Measurements from ENCODE around the gene HOXB8. TPM values are rescaled to one million over a fixed set of nuclear protein-coding genes. Genes with fewer than 3 reads are reported as not detected.

The HOXB8 gene
- total RNA-seq, 1 experiment from 2014 or later, result 0.70 TPM

DNA sequence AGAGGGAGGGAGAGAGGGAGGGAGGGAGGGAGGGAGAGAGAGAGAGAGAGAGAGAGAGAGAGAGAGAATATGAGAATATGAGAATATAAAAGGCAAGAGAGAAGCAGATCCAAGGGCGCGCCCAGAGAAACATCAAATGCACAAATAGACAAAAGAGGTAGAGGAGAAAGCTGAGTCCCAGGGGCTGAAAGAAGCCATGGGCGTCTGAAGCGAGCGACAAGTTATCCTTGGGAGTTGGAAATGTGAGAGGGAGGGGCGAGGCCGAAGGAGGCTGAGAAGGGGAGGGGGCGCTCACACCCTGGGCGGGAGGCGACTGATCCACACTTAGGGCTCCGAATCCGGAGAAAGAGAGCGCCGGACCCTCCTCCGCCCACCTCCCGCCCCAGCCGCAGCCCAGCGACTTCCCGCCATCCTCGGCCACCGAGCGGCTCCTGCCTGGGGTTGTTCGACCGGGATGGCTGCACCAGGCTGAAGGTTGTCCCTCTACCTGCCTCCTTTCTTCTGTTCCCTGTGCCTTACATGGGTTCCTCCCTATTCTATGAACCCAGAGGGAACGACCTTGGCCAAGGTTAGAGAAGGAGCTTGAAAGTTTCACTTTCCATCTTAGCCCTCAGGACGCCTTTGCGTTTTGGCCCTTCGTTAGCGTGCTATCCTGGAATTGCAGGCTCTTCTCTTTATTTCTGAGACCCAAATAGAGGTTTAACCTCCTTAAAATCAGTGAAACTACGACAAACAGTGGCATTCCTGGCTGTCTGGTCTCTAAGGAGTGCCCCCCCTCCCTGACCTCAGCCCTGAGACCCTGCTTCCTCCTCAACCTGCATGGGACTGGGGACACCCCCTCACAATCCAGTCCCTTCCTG is 32.2 kb upstream of the HOXB8 start:
- Histone ChIP-seq H4K20me1 (ENCODE audit: insufficient read depth) (no peaks in the 10 kb centered on the region), H3K79me2 (ENCODE audit: low read depth) (no peaks in the 10 kb centered on the region), H3K4me2 (peak overlapping the region; percentile 41; the same call in 1 of the 2 replicates), H2AFZ (no peak overlapping the region), H3K36me3 (ENCODE audit: low read depth) (no peaks in the 10 kb centered on the region), H3K9me2 (ENCODE audit: insufficient read depth) (no peaks in the 10 kb centered on the region), H3K27ac (no peak overlapping the region), H3K9me3 (ENCODE audit: insufficient read depth, low read depth) (no peaks in the 10 kb centered on the region), H3F3A (ENCODE audit: insufficient read depth, low read depth) (no peaks in the 10 kb centered on the region), H3K4me1 (replicated peaks; ENCODE audit: insufficient read depth) (no peaks in the 10 kb centered on the region), H3K27me3 (ENCODE audit: insufficient read depth, low read depth) (peaks cover 58% of the 10 kb centered on the region), H3K4me3 (no peak overlapping the region)
- intact Hi-C loops (cut with micrococcal nuclease; ENCODE audit: unreplicated experiment), result no loop called here
- no TSS peak for BruUV-seq (replicated peaks)
- DNase-seq, result no peak
- no peak for TF ChIP-seq EZH2 (IDR thresholded peaks at IDR 0.05; ENCODE audit: low read depth)
- TF ChIP-seq, protein P1, sequence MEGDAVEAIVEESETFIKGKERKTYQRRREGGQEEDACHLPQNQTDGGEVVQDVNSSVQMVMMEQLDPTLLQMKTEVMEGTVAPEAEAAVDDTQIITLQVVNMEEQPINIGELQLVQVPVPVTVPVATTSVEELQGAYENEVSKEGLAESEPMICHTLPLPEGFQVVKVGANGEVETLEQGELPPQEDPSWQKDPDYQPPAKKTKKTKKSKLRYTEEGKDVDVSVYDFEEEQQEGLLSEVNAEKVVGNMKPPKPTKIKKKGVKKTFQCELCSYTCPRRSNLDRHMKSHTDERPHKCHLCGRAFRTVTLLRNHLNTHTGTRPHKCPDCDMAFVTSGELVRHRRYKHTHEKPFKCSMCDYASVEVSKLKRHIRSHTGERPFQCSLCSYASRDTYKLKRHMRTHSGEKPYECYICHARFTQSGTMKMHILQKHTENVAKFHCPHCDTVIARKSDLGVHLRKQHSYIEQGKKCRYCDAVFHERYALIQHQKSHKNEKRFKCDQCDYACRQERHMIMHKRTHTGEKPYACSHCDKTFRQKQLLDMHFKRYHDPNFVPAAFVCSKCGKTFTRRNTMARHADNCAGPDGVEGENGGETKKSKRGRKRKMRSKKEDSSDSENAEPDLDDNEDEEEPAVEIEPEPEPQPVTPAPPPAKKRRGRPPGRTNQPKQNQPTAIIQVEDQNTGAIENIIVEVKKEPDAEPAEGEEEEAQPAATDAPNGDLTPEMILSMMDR (conservative IDR thresholded peaks at IDR 0.05), result no peak
- POLR2A ChIA-PET (ENCODE audit: unreplicated experiment), result no interaction called here
- CTCF ChIA-PET, result interaction anchor here (0.6 to 1.1 kb wide), 2 partner anchors 11 to 84 kb away, joined by 3 to 8 read pairs; no protein-coding TSS in a partner anchor

DNA sequence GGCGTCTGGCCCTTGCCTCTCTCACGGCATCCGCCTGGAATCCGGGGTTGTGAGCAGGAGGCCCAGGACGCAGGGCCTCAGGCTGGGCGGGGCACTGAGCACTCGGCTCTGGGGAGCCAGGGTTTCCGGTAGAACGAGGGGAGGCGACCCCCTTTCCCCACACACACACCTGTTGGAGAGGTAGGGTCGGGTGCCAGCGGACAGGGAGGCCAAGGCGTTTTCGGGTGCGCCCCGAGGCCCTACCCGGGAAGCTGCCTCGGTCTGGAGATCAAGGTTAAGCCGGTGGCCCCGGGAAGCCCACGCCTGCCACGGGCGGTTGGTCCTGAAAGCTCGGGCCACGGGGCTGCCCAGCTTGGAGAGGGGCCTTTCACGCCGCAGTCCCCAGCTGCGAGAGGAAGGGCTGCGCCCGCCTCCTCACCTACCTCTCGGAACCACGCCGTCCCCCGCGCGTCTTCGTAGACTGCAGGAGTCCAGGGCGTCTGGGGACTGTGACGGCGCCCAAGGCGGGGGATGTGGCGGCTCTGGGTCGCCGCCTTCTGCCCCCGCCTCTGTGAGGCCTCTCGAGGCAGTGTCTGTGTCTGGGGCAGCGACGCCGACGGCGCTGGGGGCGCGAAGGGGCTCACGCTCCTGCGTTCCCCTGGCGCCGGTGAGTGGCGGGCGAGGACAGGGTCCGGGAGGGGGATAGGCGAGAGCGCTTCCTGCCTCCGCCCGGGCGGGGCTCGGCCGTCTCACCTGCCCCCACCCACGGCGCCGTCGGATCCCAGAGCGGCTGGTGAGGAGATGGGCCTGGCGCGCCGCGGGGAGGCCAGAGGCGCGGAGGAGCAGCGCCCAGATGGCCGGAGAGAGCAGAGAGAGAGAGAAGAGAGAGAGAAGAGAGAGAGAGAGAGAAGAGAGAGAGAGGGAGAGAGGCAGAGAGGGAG is 31.4 kb upstream of the HOXB8 start:
- no peaks in the 10 kb centered on the region for H4K20me1 ChIP-seq (ENCODE audit: insufficient read depth)
- H2AFZ ChIP-seq, result no peak overlapping the region
- H3K27me3 ChIP-seq (ENCODE audit: insufficient read depth, low read depth), result peaks cover 67% of the 10 kb centered on the region
- no peak overlapping the region for H3K4me2 ChIP-seq
- H3K79me2 ChIP-seq (ENCODE audit: low read depth), result no peaks in the 10 kb centered on the region
- ChIA-PET POLR2A (ENCODE audit: unreplicated experiment) (interaction anchor here (0.6 kb wide), 1 partner anchor 833 kb away, joined by 3 read pairs; no protein-coding TSS in a partner anchor), CTCF (no interaction called here)
- no peak overlapping the region for H3K27ac ChIP-seq
- no peak overlapping the region for H3K4me3 ChIP-seq
- no peak for DNase-seq
- no peaks in the 10 kb centered on the region for H3K4me1 ChIP-seq (replicated peaks; ENCODE audit: insufficient read depth)
- H3K9me2 ChIP-seq (ENCODE audit: insufficient read depth), result no peaks in the 10 kb centered on the region
- intact Hi-C loops (cut with micrococcal nuclease; ENCODE audit: unreplicated experiment), result no loop called here
- TF ChIP-seq, protein P1 (conservative IDR thresholded peaks at IDR 0.05), result no peak
- TF ChIP-seq EZH2 (IDR thresholded peaks at IDR 0.05; ENCODE audit: low read depth), result no peak
- BruUV-seq (replicated peaks), result no TSS peak
- no peaks in the 10 kb centered on the region for H3F3A ChIP-seq (ENCODE audit: insufficient read depth, low read depth)
- no peaks in the 10 kb centered on the region for H3K36me3 ChIP-seq (ENCODE audit: low read depth)
- no peaks in the 10 kb centered on the region for H3K9me3 ChIP-seq (ENCODE audit: insufficient read depth, low read depth)

DNA sequence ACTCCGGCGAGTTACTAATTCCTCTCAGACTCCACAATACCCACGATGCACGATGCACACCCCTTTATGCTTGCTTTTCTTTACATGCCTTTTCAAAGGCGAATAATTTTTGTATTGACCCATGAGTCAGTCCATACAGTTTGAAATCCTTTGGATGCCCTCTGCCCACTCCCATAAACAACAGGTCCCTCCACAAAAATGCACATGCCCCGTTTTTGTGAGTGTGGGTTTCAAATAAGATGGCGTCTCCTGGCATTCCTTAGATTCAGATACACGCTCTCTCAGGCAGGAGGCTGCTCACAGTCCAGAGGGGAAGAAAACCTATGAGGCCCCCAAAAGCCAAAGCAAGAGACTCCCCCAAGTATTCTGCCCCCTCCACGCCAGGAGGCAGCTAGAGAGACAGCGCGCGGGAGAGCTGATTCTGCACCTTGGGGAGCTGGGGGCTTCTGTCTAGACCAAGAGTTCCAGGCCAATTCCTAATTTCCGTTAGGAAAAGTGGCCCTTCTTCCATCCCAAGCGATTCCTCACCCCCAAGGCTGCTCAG is 30.6 kb upstream of the HOXB8 start:
- Histone ChIP-seq H3K9me3 (ENCODE audit: insufficient read depth, low read depth) (no peaks in the 10 kb centered on the region), H3K36me3 (ENCODE audit: low read depth) (no peaks in the 10 kb centered on the region), H3K27me3 (ENCODE audit: insufficient read depth, low read depth) (peaks cover 71% of the 10 kb centered on the region), H3F3A (ENCODE audit: insufficient read depth, low read depth) (no peaks in the 10 kb centered on the region), H2AFZ (no peak overlapping the region), H3K4me2 (no peak overlapping the region), H3K27ac (no peak overlapping the region), H4K20me1 (ENCODE audit: insufficient read depth) (no peaks in the 10 kb centered on the region), H3K9me2 (ENCODE audit: insufficient read depth) (no peaks in the 10 kb centered on the region), H3K4me3 (no peak overlapping the region), H3K4me1 (replicated peaks; ENCODE audit: insufficient read depth) (no peaks in the 10 kb centered on the region), H3K79me2 (ENCODE audit: low read depth) (no peaks in the 10 kb centered on the region)
- TF ChIP-seq, protein P1 (conservative IDR thresholded peaks at IDR 0.05), result no peak
- no peak for DNase-seq
- intact Hi-C loops (cut with micrococcal nuclease; ENCODE audit: unreplicated experiment), result no loop called here
- no TSS peak for BruUV-seq (replicated peaks)
- ChIA-PET CTCF (no interaction called here), POLR2A (ENCODE audit: unreplicated experiment) (no interaction called here)
